Measurements from ENCODE around the gene ITGAX. TPM values are rescaled to one million over a fixed set of nuclear protein-coding genes. Genes with fewer than 3 reads are reported as not detected.
A peak's percentile ranks its signal among the peaks of the same experiment; 100 is the strongest.

The ITGAX gene
- total RNA-seq, 2 experiments from 2014 or later = 22.7 to 25.0 TPM

DNA sequence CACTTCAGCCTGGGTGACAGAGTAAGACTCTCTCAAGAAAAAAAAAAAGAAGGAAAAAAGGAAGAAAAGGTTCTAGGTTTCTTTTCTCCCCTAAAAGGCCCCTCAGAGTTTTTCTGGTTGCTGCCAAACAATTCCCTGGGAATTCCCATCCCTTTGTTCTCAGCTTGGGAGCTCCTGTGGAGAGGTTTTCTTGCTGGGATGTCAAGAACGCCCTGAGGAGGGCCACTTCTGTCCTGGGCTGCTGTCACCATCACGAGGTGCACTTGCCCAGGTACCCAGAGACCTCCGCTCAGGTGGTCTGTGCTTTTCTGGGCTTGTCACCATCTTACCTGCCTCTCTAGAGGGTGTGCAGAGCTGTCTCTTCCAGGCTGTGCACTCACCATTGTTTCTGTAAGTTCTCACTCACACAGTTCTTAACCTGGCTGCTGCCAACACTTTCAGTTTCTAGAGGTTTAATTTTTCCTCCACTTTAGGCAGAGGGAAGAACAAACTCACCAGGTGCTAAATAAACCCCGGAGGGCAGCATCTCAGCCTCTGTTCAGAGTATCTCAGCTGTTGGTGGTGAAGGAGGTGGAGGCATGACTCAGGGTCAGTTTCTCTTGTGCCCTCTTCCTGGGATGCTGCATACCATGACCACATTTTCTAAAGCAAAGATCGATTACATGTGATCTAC, 75.5 kb downstream of the ITGAX start:
- Mint-ChIP-seq H3K36me3 (ENCODE audit: low read depth) (no peaks in the 10 kb centered on the region), H3K9me3 (ENCODE audit: insufficient read depth) (no peaks in the 10 kb centered on the region), H3K4me3 (no peak overlapping the region), H3K27me3 (ENCODE audit: low read depth) (peaks cover 6% of the 10 kb centered on the region), H3K27ac (peak overlapping the region; percentile 58), H3K4me1 (ENCODE audit: low read depth) (peaks cover 37% of the 10 kb centered on the region)
- ChIA-PET CTCF (interaction anchor here (1.0 to 4.3 kb wide), 9 partner anchors 8 to 97 kb away, joined by 3 to 25 read pairs (median 4); partner anchors contain the start of gene ZNF843), POLR2A (interaction anchor here (1.0 to 2.0 kb wide), 4 partner anchors 9 to 250 kb away, joined by 3 to 6 read pairs (median 4); partner anchors contain the start of gene FUS)
- ATAC-seq (peak; percentile 44), DNase-seq (no peak)

Other genes starting within 250 kb of the ITGAX start
- gene BCKDK, start 246.8 kb upstream of the ITGAX start, total RNA-seq = 10 to 100 TPM; 38.9 TPM
- 10 to 100 TPM; 58.6 to 63.8 TPM for gene KAT8, start 237.5 kb upstream of the ITGAX start, total RNA-seq
- gene PRSS8, start 219.4 kb upstream of the ITGAX start, total RNA-seq = not detected
- 1 to 10 TPM in 1 of 2 experiments, under 1 TPM in 1; 0.95 to 1.3 TPM for gene PRSS36, start 205.1 kb upstream of the ITGAX start, total RNA-seq
- 100 to 1,000 TPM; 536 to 569 TPM for gene FUS, start 175.0 kb upstream of the ITGAX start, total RNA-seq
- gene PYCARD, start 152.4 kb upstream of the ITGAX start, total RNA-seq = 10 to 100 TPM; 97.7 to 99.5 TPM
- not detected for gene TRIM72, start 141.1 kb upstream of the ITGAX start, total RNA-seq
- gene PYDC1, start 138.0 kb upstream of the ITGAX start, total RNA-seq = not detected
- 10 to 100 TPM; 15.3 to 17.7 TPM for gene ITGAM, start 95.2 kb upstream of the ITGAX start, total RNA-seq
- under 1 TPM; 0.13 to 0.68 TPM for gene ITGAD, start 38.2 kb downstream of the ITGAX start, total RNA-seq
- not detected for gene COX6A2, start 73.2 kb downstream of the ITGAX start, total RNA-seq
- gene ZNF843, start 87.6 kb downstream of the ITGAX start, total RNA-seq = under 1 TPM; 0.21 to 0.32 TPM
- 10 to 100 TPM; 18.9 to 19.1 TPM for gene ARMC5, start 104.3 kb downstream of the ITGAX start, total RNA-seq
- under 1 TPM; 0.83 to 0.92 TPM for gene TGFB1I1, start 117.0 kb downstream of the ITGAX start, total RNA-seq
- under 1 TPM in 1 of 2 experiments, not detected in 1; 0.13 TPM for gene SLC5A2, start 127.9 kb downstream of the ITGAX start, total RNA-seq
- gene RUSF1, start 153.2 kb downstream of the ITGAX start, total RNA-seq = 10 to 100 TPM; 31.7 to 32.8 TPM
- not detected for gene AHSP, start 172.7 kb downstream of the ITGAX start, total RNA-seq

Data from activated CD8-positive, alpha-beta T cell treated with anti-CD3 and anti-CD28 coated beads, Interleukin-2, amount 10 ng/mL, durations not matched to agents 7 days and 5 days (primary cell).